Common myeloid progenitor, CD34-positive (primary cell): Measurements from ENCODE around the gene LPIN1. TPM values are rescaled to one million over a fixed set of nuclear protein-coding genes. Genes with fewer than 3 reads are reported as not detected.
A peak's percentile ranks its signal among the peaks of the same experiment; 100 is the strongest.

ENCODE experiments used
- CTCF ChIA-PET: fragments of 350-600 bp; sonication (Branson Sonifier 250); formaldehyde crosslinking; loops from one replicate; lab custom pipeline; 2021; ENCODE audit warnings: antibody characterized with exemption; lab: Charles Lee
- POLR2A ChIA-PET: fragments of 350-600 bp; sonication (Branson Sonifier 250); formaldehyde crosslinking; loops from one replicate; lab custom pipeline; 2021; ENCODE audit warnings: antibody characterized with exemption; lab: Charles Lee
- DNase-seq, 3 donors: peaks; one replicate each; pipeline versions ENCODE4 v3.0.0 to v3.0.0-alpha.2; 2013
- H3K27ac ChIP-seq, 2 experiments: 1 replicate in 1 of 2; 2 replicates in 1 of 2; pipeline ENCODE4 v1.7.0; 2013; ENCODE audit warnings: inconsistent platforms in 2 of 2, low read length in 2 of 2, mild to moderate bottlenecking in 2 of 2, low read depth in 1 of 2, moderate library complexity in 1 of 2; ENCODE audit not compliant: severe bottlenecking in 2 of 2, insufficient read depth in 1 of 2, poor library complexity in 1 of 2
- H3K27me3 ChIP-seq, 5 experiments: replicated peaks in 2 of 5; 1 replicate in 3 of 5; 2 replicates in 2 of 5; pipeline versions ENCODE4 v1.6.1 to v1.7.0; 2013; ENCODE audit warnings: low read length in 4 of 5, mild to moderate bottlenecking in 2 of 5, moderate library complexity in 2 of 5, inconsistent platforms in 1 of 5; ENCODE audit not compliant: insufficient read depth in 5 of 5, control insufficient read depth in 4 of 5
- H3K36me3 ChIP-seq, 4 experiments: 1 replicate in 2 of 4; 2 replicates in 2 of 4; pipeline versions ENCODE4 v1.6.1 to v1.7.0; 2013; ENCODE audit warnings: low read length in 3 of 4, control low read depth in 1 of 4, mild to moderate bottlenecking in 1 of 4; ENCODE audit not compliant: control insufficient read depth in 4 of 4, insufficient read depth in 4 of 4
- H3K4me1 ChIP-seq, 4 experiments: 1 replicate in 3 of 4; 2 replicates in 1 of 4; pipeline versions ENCODE4 v1.6.1 to v1.7.1; 2013; ENCODE audit warnings: low read length in 3 of 4, mild to moderate bottlenecking in 3 of 4, control low read depth in 1 of 4, inconsistent platforms in 1 of 4, moderate library complexity in 1 of 4; ENCODE audit not compliant: control insufficient read depth in 4 of 4, insufficient read depth in 4 of 4; ENCODE audit errors: control extremely low read depth in 1 of 4
- H3K4me3 ChIP-seq, 7 experiments: 1 replicate in 4 of 7; 2 replicates in 3 of 7; pipeline versions ENCODE4 v1.5.1 to v1.7.0; 2013; ENCODE audit warnings: mild to moderate bottlenecking in 7 of 7, low read length in 6 of 7, moderate library complexity in 6 of 7, inconsistent platforms in 2 of 7, low read depth in 2 of 7, control low read depth in 1 of 7; ENCODE audit not compliant: insufficient read depth in 4 of 7, control insufficient read depth in 1 of 7; ENCODE audit errors: extremely low read depth in 1 of 7
- H3K9me3 ChIP-seq, 5 experiments: 1 replicate in 4 of 5; 2 replicates in 1 of 5; pipeline versions ENCODE4 v1.6.1 to v1.7.1; 2013; ENCODE audit warnings: low read length in 4 of 5, mild to moderate bottlenecking in 2 of 5, inconsistent platforms in 1 of 5, low read depth in 1 of 5, moderate library complexity in 1 of 5; ENCODE audit not compliant: control insufficient read depth in 4 of 5, insufficient read depth in 2 of 5; ENCODE audit errors: control extremely low read depth in 1 of 5
- WGBS: methylation state at CpG from one replicate; pipeline ENCODE4 v1.1.5; 2013; ENCODE audit not compliant: insufficient coverage; 5-methylcytosine and 5-hydroxymethylcytosine counted together
- polyA plus RNA-seq: library from polyadenylated mRNA; unstranded; fragments of 120-200 nt; gene quantifications from one replicate; pipeline ENCODE4 v1.2.1, GENCODE V29; 2013

The LPIN1 gene
- polyA plus RNA-seq, result 72.1 TPM

- peak within 1 kb of the TSS; percentile 78 to 94 (median 87) for H3K4me3 ChIP-seq
- peaks cover 18 to 85% (median 74%) of the 10 kb centered on the region in 4 experiments for H3K4me1 ChIP-seq
- H3K27me3 ChIP-seq, result no peaks in the 10 kb centered on the region
- no peaks in the 10 kb centered on the region for H3K9me3 ChIP-seq
- H3K36me3 ChIP-seq, result no peaks in the 10 kb centered on the region
- ChIA-PET POLR2A (interaction anchor here (1.2 kb wide), 1 partner anchor 33 kb away, joined by 5 read pairs; no protein-coding TSS in a partner anchor), CTCF (interaction anchor here (1.3 to 22.6 kb wide), 7 partner anchors 8 to 56 kb away, joined by 3 to 460 read pairs (median 80); no protein-coding TSS in a partner anchor)
- DNase-seq, result peak; percentile 84 to 91 (median 88)
- WGBS, result 0% methylated on average over 21 of the region's 49 CpGs
- H3K27ac ChIP-seq, result peak within 1 kb of the TSS; percentile 29 to 82
Measured at GRCh38 chr2:11746376-11746806, at the start of gene LPIN1. Gene LPIN1 (plus strand): TSS chr2:11746632. CDS start chr2:11765542, 18,910 bp downstream.

- Histone ChIP-seq H3K4me3 (peak overlapping the region in 4 of 7 experiments; percentile 2 to 50 (median 30)), H3K27ac (peak overlapping the region in 1 of 2 experiments; percentile 53), H3K4me1 (peaks cover 0 to 63% (median 48%) of the 10 kb centered on the region in 4 experiments), H3K36me3 (no peaks in the 10 kb centered on the region), H3K9me3 (no peaks in the 10 kb centered on the region), H3K27me3 (no peaks in the 10 kb centered on the region)
- WGBS, result 16% methylated on average over 9 of the region's 9 CpGs
- POLR2A ChIA-PET, result interaction anchor here (0.6 to 1.7 kb wide), 5 partner anchors 23 to 76 kb away, joined by 3 to 6 read pairs (median 4); no protein-coding TSS in a partner anchor
- no peak for DNase-seq
- CTCF ChIA-PET, result interaction anchor here (0.9 to 22.4 kb wide), 9 partner anchors 9 to 87 kb away, joined by 3 to 460 read pairs (median 8); partner anchors contain the start of gene LPIN1
Measured at GRCh38 chr2:11696736-11697102, 49.7 kb upstream of the LPIN1 start.

GRCh38 chr2:11697103-11697871 lies 49.1 kb upstream of the LPIN1 start:
- Histone ChIP-seq H3K9me3 (no peaks in the 10 kb centered on the region), H3K4me1 (peaks cover 0 to 69% (median 53%) of the 10 kb centered on the region in 4 experiments), H3K4me3 (peak overlapping the region in 4 of 7 experiments; percentile 28 to 51 (median 48)), H3K27ac (peak overlapping the region in 1 of 2 experiments; percentile 53), H3K27me3 (no peaks in the 10 kb centered on the region), H3K36me3 (no peaks in the 10 kb centered on the region)
- CTCF ChIA-PET, result interaction anchor here (0.8 to 22.4 kb wide), 11 partner anchors 9 to 86 kb away, joined by 3 to 460 read pairs (median 6); partner anchors contain the start of gene LPIN1
- POLR2A ChIA-PET, result interaction anchor here (0.6 to 1.7 kb wide), 4 partner anchors 23 to 76 kb away, joined by 3 to 6 read pairs (median 4); no protein-coding TSS in a partner anchor
- WGBS, result 3% methylated on average over 14 of the region's 16 CpGs
- DNase-seq, result peak; percentile 87 to 98 (median 97)

GRCh38 chr2:11698009-11698922 lies 48.2 kb upstream of the LPIN1 start:
- H3K27ac ChIP-seq, result no peak overlapping the region
- no peak overlapping the region for H3K4me3 ChIP-seq
- ChIA-PET POLR2A (interaction anchor here (0.6 to 1.7 kb wide), 3 partner anchors 22 to 51 kb away, joined by 3 to 6 read pairs (median 4); no protein-coding TSS in a partner anchor), CTCF (interaction anchor here (0.7 to 22.4 kb wide), 10 partner anchors 9 to 85 kb away, joined by 3 to 460 read pairs (median 4); partner anchors contain the start of gene LPIN1)
- H3K27me3 ChIP-seq, result no peaks in the 10 kb centered on the region
- no peaks in the 10 kb centered on the region for H3K36me3 ChIP-seq
- no peaks in the 10 kb centered on the region for H3K9me3 ChIP-seq
- H3K4me1 ChIP-seq, result peaks cover 0 to 74% (median 53%) of the 10 kb centered on the region in 4 experiments
- 69% methylated on average over 23 of the region's 24 CpGs for WGBS
- peak in 2 of 3 donors; percentile 33 to 46 for DNase-seq

GRCh38 chr2:11699686-11700670 lies 46.5 kb upstream of the LPIN1 start:
- ChIA-PET POLR2A (no interaction called here), CTCF (interaction anchor here (0.9 to 22.4 kb wide), 8 partner anchors 12 to 84 kb away, joined by 3 to 460 read pairs (median 4); partner anchors contain the start of gene LPIN1)
- no peaks in the 10 kb centered on the region for H3K27me3 ChIP-seq
- H3K4me3 ChIP-seq, result no peak overlapping the region
- H3K9me3 ChIP-seq, result no peaks in the 10 kb centered on the region
- H3K4me1 ChIP-seq, result peaks cover 0 to 72% (median 53%) of the 10 kb centered on the region in 4 experiments
- WGBS, result 73% methylated on average over 4 of the region's 9 CpGs
- no peak for DNase-seq
- H3K27ac ChIP-seq, result no peak overlapping the region
- no peaks in the 10 kb centered on the region for H3K36me3 ChIP-seq
